ENCODE results near the gene PRR3. TPM values are rescaled to one million over a fixed set of nuclear protein-coding genes. Genes with fewer than 3 reads are reported as not detected.

The PRR3 gene
- total RNA-seq, 1 donor from 2014 or later, result 16.6 TPM

DNA sequence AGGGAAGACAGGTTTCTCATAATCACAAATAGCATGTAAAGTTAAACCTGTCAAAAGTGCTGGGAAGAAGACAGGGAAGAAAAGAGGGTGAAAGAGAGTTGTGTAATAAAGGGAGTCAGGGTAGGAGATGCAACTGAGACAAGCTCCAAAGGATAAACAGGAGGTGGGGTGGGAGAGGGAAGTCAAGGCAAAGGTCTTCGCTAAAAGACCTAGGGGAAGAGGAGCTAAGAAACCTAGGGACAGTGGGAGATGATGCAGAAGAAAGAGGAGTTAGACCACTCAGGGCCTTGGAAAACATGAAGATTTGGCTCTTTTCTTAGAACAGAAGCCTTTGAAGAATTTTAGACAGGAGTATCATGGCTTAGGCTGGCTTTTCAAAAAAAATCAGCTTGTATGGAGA, 7.0 kb downstream of the PRR3 start:
- Mint-ChIP-seq H3K9me3 (ENCODE audit: low read depth) (no peaks in the 10 kb centered on the region), H3K4me3 (ENCODE audit: low read depth) (no peak overlapping the region), H3K36me3 (ENCODE audit: insufficient read depth) (peaks cover 11% of the 10 kb centered on the region), H3K27ac (no peak overlapping the region), H3K27me3 (no peaks in the 10 kb centered on the region), H3K4me1 (ENCODE audit: low read depth) (no peaks in the 10 kb centered on the region)
- DNase-seq (ENCODE audit: low spot score, unreplicated experiment), result no peak
- TF ChIP-seq, protein P1, sequence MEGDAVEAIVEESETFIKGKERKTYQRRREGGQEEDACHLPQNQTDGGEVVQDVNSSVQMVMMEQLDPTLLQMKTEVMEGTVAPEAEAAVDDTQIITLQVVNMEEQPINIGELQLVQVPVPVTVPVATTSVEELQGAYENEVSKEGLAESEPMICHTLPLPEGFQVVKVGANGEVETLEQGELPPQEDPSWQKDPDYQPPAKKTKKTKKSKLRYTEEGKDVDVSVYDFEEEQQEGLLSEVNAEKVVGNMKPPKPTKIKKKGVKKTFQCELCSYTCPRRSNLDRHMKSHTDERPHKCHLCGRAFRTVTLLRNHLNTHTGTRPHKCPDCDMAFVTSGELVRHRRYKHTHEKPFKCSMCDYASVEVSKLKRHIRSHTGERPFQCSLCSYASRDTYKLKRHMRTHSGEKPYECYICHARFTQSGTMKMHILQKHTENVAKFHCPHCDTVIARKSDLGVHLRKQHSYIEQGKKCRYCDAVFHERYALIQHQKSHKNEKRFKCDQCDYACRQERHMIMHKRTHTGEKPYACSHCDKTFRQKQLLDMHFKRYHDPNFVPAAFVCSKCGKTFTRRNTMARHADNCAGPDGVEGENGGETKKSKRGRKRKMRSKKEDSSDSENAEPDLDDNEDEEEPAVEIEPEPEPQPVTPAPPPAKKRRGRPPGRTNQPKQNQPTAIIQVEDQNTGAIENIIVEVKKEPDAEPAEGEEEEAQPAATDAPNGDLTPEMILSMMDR (IDR thresholded peaks at IDR 0.05; ENCODE audit: unreplicated experiment), result no peak

DNA sequence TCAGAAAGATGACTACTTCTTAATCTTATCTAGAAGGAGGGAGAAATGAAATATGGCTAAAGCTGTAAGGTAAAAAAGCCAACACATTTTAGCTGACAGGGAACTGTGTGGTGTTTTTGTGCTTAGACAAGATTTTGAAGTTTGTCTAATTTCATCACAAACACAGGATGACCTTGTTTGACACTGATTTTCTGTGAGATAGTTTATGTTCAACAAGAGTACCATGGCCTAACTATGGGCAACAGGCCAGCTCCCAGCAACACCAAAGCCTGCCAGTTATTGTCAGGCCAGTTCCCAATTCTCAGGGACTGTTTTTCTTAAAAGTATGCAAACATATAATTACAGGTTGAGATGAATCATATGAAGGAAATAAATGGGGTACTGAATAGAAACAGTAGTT, 8.7 kb downstream of the PRR3 start:
- TF ChIP-seq, protein P1 (IDR thresholded peaks at IDR 0.05; ENCODE audit: unreplicated experiment), result no peak
- no peaks in the 10 kb centered on the region for H3K9me3 Mint-ChIP-seq (ENCODE audit: low read depth)
- DNase-seq (ENCODE audit: low spot score, unreplicated experiment), result no peak
- H3K27ac Mint-ChIP-seq, result no peak overlapping the region
- H3K36me3 Mint-ChIP-seq (ENCODE audit: insufficient read depth), result peaks cover 10% of the 10 kb centered on the region
- H3K27me3 Mint-ChIP-seq, result peaks cover 5% of the 10 kb centered on the region
- H3K4me3 Mint-ChIP-seq (ENCODE audit: low read depth), result no peak overlapping the region
- peaks cover 6% of the 10 kb centered on the region for H3K4me1 Mint-ChIP-seq (ENCODE audit: low read depth)

DNA sequence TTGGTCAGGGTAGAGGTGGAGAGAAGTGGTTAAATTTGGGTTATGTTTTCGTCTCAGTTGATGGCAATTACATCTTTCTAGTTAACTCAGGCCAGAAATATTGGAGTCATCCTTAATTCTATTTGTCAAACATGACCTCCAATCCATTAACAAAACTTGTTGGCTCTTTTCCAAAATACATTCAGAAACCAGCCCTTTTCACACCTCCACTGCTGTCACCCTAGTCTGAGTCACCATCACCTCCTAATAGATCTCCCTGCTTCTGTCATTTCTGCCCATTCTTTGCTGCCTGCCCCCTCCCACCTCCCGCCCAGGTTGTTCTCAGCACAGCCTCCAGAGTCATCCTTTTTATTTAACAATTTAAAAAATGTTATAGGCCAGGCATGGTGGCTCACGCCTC, 11.2 kb downstream of the PRR3 start:
- H3K9me3 Mint-ChIP-seq (ENCODE audit: low read depth), result no peaks in the 10 kb centered on the region
- TF ChIP-seq, protein P1 (IDR thresholded peaks at IDR 0.05; ENCODE audit: unreplicated experiment), result no peak
- no peak overlapping the region for H3K27ac Mint-ChIP-seq
- peaks cover 29% of the 10 kb centered on the region for H3K4me1 Mint-ChIP-seq (ENCODE audit: low read depth)
- no peaks in the 10 kb centered on the region for H3K36me3 Mint-ChIP-seq (ENCODE audit: insufficient read depth)
- peaks cover 5% of the 10 kb centered on the region for H3K27me3 Mint-ChIP-seq
- no peak overlapping the region for H3K4me3 Mint-ChIP-seq (ENCODE audit: low read depth)
- no peak for DNase-seq (ENCODE audit: low spot score, unreplicated experiment)

DNA sequence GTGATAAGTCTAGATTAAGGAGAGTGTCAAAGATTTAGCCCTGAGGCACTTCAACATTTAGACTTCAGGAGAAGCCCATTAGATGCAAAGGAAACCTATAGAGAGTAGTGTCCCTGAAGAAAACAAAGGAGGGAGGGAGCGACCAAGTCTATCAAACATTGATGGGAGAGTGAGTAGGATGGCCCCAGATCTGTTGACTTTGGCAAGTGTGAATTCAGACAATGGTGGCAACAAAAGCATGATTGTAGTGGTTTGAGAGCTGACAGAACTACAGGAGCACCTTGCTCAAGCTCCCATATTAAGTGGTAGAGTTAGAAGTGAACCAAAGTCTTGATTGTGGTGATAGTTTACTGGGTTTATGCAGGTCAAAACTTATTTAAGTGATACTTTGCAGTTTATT, 13.2 kb downstream of the PRR3 start:
- Mint-ChIP-seq H3K4me1 (ENCODE audit: low read depth) (peaks cover 36% of the 10 kb centered on the region), H3K9me3 (ENCODE audit: low read depth) (no peaks in the 10 kb centered on the region)
- TF ChIP-seq, protein P1 (IDR thresholded peaks at IDR 0.05; ENCODE audit: unreplicated experiment), result no peak

DNA sequence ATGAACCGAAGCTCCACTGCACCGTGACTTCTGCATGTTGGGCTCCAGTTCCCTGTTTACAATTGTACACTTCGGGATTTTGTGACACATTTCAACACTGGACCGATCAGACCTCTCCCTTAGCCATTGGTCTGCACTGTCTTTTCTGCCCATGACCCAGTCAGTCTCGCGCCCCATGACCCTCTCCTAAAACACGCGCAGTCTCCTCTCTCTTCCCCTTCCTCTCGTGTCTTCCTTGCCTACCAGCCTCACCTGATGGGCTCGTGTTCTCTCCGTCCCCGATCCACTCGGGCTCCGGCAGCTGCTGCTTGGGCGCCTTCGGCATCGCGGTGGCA, 13.6 kb downstream of the PRR3 start:
- DNase-seq (ENCODE audit: low spot score, unreplicated experiment), result no peak
- Mint-ChIP-seq H3K27me3 (peaks cover 5% of the 10 kb centered on the region), H3K4me3 (ENCODE audit: low read depth) (peak overlapping the region; percentile 89), H3K36me3 (ENCODE audit: insufficient read depth) (no peaks in the 10 kb centered on the region), H3K27ac (peak overlapping the region; percentile 87), H3K9me3 (ENCODE audit: low read depth) (no peaks in the 10 kb centered on the region), H3K4me1 (ENCODE audit: low read depth) (peaks cover 36% of the 10 kb centered on the region)
- TF ChIP-seq, protein P1 (IDR thresholded peaks at IDR 0.05; ENCODE audit: unreplicated experiment), result no peak

More for the DNA sequence above, 13.2 kb downstream of the PRR3 start:
- peak overlapping the region; percentile 89 for H3K4me3 Mint-ChIP-seq (ENCODE audit: low read depth)
- H3K27ac Mint-ChIP-seq, result no peak overlapping the region
- no peak for DNase-seq (ENCODE audit: low spot score, unreplicated experiment)
- H3K27me3 Mint-ChIP-seq, result peaks cover 5% of the 10 kb centered on the region
- no peaks in the 10 kb centered on the region for H3K36me3 Mint-ChIP-seq (ENCODE audit: insufficient read depth)

Measured in progenitor cell of endocrine pancreas (in vitro differentiated cells).